AG04449 (cell line): ENCODE measurements around the gene IYD.

Experiments
- CTCF ChIA-PET: fragments of 350-600 bp; formaldehyde crosslinking; extraction: SDS; loops from one replicate; lab custom pipeline; 2021; ENCODE audit warnings: antibody characterized with exemption; lab: Yijun Ruan, JAX
- POLR2A ChIA-PET: fragments of 400-600, 350-600 bp; formaldehyde crosslinking; extraction: SDS; loops from one replicate; lab custom pipeline; 2020; ENCODE audit warnings: antibody characterized with exemption, inconsistent platforms; lab: Yijun Ruan, JAX
- DNase-seq: peaks from one replicate; pipeline ENCODE4 v3.0.0-alpha.2; 2010; ENCODE audit warnings: low read depth, low spot score
- H3K4me3 ChIP-seq: 2 replicates; pipeline ENCODE4 v1.5.1; 2011; ENCODE audit warnings: low read depth, mild to moderate bottlenecking, control low read depth, low read length
- TF ChIP-seq, protein P1 (sequence below): IDR thresholded peaks from one replicate; pipeline ENCODE4 v1.5.1; 2011; ENCODE audit warnings: mild to moderate bottlenecking, moderate library complexity, low read length, control low read depth, inconsistent platforms; ENCODE audit not compliant: insufficient read depth; ENCODE audit errors: missing control alignments

The IYD gene

DNA sequence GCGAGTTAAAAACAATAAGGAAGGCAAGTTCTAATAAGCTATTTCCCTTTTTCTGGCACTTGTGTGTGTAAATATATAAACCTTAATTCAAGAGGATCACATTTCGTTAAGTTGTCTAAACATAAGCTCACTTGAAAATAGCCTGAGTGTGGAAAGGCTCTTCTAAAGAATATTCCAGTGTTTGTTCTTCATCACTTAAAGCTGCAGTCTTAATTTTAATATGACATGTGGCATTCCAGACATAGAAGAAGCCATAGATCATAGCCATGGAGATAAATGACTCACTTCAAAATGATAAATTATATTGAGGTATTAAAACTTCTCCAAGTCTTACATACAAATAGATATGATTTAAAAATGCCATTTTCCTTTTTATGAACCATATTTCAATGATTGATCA, 42.1 kb downstream of the IYD start:
- POLR2A ChIA-PET, result no interaction called here
- no peak for DNase-seq
- TF ChIP-seq, protein P1, sequence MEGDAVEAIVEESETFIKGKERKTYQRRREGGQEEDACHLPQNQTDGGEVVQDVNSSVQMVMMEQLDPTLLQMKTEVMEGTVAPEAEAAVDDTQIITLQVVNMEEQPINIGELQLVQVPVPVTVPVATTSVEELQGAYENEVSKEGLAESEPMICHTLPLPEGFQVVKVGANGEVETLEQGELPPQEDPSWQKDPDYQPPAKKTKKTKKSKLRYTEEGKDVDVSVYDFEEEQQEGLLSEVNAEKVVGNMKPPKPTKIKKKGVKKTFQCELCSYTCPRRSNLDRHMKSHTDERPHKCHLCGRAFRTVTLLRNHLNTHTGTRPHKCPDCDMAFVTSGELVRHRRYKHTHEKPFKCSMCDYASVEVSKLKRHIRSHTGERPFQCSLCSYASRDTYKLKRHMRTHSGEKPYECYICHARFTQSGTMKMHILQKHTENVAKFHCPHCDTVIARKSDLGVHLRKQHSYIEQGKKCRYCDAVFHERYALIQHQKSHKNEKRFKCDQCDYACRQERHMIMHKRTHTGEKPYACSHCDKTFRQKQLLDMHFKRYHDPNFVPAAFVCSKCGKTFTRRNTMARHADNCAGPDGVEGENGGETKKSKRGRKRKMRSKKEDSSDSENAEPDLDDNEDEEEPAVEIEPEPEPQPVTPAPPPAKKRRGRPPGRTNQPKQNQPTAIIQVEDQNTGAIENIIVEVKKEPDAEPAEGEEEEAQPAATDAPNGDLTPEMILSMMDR, result no peak
- CTCF ChIA-PET, result interaction anchor here (1.2 to 7.4 kb wide), 5 partner anchors 10 to 407 kb away, joined by 3 to 89 read pairs (median 7); no protein-coding TSS in a partner anchor
- no peak overlapping the region for H3K4me3 ChIP-seq

DNA sequence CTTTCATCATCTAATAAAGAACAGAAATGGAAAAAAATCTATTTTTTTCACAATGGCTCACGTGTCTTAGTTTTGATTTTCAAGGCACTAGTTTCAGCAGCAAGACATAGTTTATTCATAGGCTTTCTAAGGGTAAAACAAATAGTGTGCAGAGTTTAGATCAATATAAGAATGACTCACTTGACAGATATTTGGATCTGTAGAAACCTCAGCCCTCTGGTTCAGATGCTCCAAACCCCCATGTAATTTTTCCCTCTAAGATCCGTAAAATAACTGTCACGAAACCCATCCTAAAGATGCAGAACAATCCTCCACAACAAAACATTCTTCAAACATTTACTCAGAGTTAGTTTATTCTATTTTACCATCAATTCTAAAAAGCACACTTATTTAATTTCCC, 43.4 kb downstream of the IYD start:
- POLR2A ChIA-PET, result no interaction called here
- TF ChIP-seq, protein P1, result no peak
- CTCF ChIA-PET, result interaction anchor here (7.4 kb wide), 1 partner anchor 16 kb away, joined by 89 read pairs; no protein-coding TSS in a partner anchor
- no peak overlapping the region for H3K4me3 ChIP-seq
- DNase-seq, result no peak

DNA sequence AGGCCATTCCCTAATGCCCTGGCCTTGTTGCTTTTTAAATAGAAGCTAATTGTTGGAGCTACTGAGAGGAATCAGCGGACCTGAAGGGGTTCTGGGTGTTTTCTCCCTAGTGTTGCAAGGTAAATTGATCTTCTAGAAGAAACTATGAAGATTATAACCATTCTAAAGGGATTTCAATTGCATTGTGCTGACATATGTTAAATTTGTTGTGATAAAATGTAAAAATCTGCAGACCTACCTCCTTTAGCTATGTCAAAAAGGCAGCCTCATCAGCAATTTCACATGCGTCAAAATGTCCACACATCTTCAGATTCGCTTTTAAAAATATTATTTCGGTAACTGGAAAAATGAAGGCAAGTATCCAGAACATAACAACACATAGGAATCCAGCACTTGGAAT, 44.4 kb downstream of the IYD start:
- CTCF ChIA-PET, result interaction anchor here (7.4 kb wide), 1 partner anchor 17 kb away, joined by 89 read pairs; no protein-coding TSS in a partner anchor

DNA sequence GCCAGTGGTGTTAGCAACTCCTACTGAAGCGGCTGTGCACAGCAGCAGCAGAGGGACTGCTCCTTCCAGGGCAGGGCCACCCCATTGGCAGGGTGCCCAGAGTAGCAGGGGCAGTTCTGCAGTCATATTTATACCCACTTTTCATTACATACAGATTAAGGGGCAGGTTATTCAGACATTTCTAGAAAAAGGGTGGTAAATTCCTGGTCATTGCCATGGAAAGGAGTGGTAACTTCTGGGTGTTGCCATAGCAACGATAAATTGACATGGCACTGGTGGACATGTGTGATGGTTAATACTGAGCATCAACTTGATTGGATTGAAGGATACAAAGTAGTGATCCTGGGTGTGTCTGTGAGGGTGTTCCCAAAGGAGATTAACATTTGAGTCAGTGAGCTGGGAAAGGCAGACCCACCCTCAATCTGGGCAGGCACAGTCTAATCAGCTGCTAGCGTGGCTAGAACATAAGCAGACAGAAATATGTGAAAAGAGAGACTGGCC, 45.0 kb downstream of the IYD start:
- ChIA-PET POLR2A (no interaction called here), CTCF (interaction anchor here (1.6 to 2.3 kb wide), 2 partner anchors 18 to 333 kb away, joined by 4 to 10 read pairs; no protein-coding TSS in a partner anchor)
- TF ChIP-seq, protein P1, result no peak
- DNase-seq, result no peak
- no peak overlapping the region for H3K4me3 ChIP-seq

More for the DNA sequence above, 44.4 kb downstream of the IYD start:
- no peak overlapping the region for H3K4me3 ChIP-seq
- POLR2A ChIA-PET, result no interaction called here
- TF ChIP-seq, protein P1, result no peak
- DNase-seq, result no peak

DNA sequence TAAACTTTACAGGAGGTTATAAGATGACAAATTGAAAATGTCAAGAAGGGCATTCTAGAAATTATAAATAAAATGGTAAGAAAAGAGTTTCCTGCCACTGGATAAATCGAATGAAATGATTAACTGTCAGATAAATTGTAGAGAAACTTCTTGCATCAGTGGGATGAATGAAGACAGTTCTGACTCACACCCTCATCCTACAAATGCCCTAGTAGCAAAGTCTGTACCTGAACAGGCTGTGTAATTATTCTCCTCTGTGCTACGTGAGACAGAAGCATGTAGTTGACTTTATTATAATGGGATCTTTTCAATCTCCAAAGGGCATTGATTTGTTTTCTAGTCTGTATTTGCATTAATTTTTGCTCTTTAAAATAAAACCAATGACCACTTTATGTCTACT, 47.3 kb downstream of the IYD start:
- POLR2A ChIA-PET, result no interaction called here

DNA sequence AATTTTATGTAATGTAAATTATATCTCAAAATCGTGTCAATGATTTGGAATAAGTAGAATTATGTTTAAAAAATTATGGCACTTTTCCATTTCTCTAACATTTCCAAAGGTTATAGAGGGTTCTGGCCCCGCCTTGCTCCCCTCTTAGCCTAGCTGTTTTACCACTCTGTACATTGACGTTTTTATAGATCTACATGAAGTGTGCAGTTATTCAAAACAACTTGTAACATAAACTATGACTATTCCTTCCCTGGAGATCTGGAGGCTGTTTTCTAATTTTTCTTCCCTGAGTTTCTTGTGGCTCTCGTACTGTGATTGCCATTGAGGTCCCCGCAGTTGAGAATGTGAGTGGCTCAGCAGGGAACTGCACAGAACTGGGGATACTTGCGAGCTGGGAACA, 48.4 kb downstream of the IYD start:
- DNase-seq, result no peak
- H3K4me3 ChIP-seq, result no peak overlapping the region
- ChIA-PET POLR2A (interaction anchor here (1.2 kb wide), 1 partner anchor 398 kb away, joined by 5 read pairs; no protein-coding TSS in a partner anchor), CTCF (interaction anchor here (0.8 to 9.2 kb wide), 8 partner anchors 9 to 406 kb away, joined by 3 to 198 read pairs (median 8); no protein-coding TSS in a partner anchor)
- TF ChIP-seq, protein P1, result no peak

More for the DNA sequence above, 47.3 kb downstream of the IYD start:
- CTCF ChIA-PET, result interaction anchor here (1.6 to 9.2 kb wide), 6 partner anchors 8 to 401 kb away, joined by 10 to 198 read pairs (median 18); no protein-coding TSS in a partner anchor
- DNase-seq, result no peak
- TF ChIP-seq, protein P1, result no peak
- H3K4me3 ChIP-seq, result no peak overlapping the region
